ENCODE data around the gene GAL3ST1. TPM values are rescaled to one million over a fixed set of nuclear protein-coding genes. Genes with fewer than 3 reads are reported as not detected.

GAL3ST1 gene
- total RNA-seq, 1 experiment from 2014 or later: 2.1 TPM

DNA sequence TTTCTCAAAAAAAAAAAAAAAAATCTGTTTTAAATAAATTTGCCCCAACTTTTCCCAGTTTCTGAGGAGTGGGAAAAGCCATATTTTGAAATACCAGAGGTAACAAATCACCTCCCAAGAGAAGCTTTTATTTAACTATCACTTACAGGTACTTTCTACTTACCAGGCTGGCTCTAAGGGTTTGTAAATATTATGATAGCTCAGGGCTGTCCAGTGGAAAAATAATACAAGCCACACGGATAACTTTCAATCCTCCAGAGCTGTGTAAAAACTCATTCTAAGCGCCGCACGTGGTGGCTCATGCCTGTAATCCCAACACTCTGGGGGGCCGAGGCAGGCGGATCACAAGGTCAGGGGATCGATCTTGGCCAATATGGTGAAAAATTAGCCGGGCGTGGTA, 63.4 kb downstream of the GAL3ST1 start (continued):
- TF ChIP-seq CTCF (IDR thresholded peaks at IDR 0.05 in 2 of 3, conservative IDR thresholded peaks at IDR 0.05 in 1 of 3; ENCODE audit: borderline replicate concordance in 1 of 3, insufficient read depth in 1 of 3, low read depth in 2 of 3, low read length in 2 of 3) (no peak), CBX3 (IDR thresholded peaks at IDR 0.05; ENCODE audit: low read depth) (no peak), JUND (IDR thresholded peaks at IDR 0.05) (no peak), ZFX (IDR thresholded peaks at IDR 0.05) (no peak), EZH2phosphoT487 (IDR thresholded peaks at IDR 0.05; ENCODE audit: borderline replicate concordance) (no peak), FOSL1 (IDR thresholded peaks at IDR 0.05; ENCODE audit: low read depth) (no peak), SRF (IDR thresholded peaks at IDR 0.05; ENCODE audit: low read depth) (no peak), SIN3A (IDR thresholded peaks at IDR 0.05; ENCODE audit: low read depth) (no peak), EGR1 (IDR thresholded peaks at IDR 0.05; ENCODE audit: low read depth) (no peak), ELF1 (IDR thresholded peaks at IDR 0.05; ENCODE audit: borderline replicate concordance, low read depth) (no peak), SP1 (IDR thresholded peaks at IDR 0.05; ENCODE audit: low read depth) (no peak)

DNA sequence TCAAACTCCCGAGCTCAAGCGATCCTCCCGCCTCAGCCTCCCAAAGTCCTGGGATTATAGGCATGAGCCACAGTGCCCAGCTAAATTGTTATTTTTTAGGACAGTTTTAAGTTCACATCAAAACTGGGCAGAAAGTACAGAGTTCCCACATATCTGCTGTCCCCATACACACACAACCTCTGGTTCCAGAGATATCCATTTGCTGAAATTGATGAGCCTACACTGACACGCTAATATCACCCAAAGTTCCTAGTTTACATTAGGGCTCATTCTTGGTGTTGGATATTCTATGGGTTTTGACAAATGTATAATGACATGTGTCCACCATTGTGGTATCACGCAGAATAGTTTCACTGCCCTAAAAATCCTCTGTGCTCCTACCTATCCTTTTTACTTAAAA, 66.2 kb downstream of the GAL3ST1 start:
- no peak overlapping the region for H2AFZ ChIP-seq (ENCODE audit: low read depth, low read length, poor library complexity, severe bottlenecking)
- ATAC-seq (no peak), DNase-seq (ENCODE audit: low read depth, low spot score) (no peak)
- BruUV-seq (replicated peaks): no TSS peak
- H3K9me3 ChIP-seq (ENCODE audit: control insufficient read depth in 1 of 2, insufficient read depth in 1 of 2, low read depth in 1 of 2, low read length in 2 of 2): peaks cover 3 to 4% of the 10 kb centered on the region in 2 experiments; a peak in 2 of 4 replicates
- H3K4me1 ChIP-seq (ENCODE audit: control insufficient read depth in 1 of 2, insufficient read depth in 2 of 2, low read length in 2 of 2): peaks cover 6 to 23% of the 10 kb centered on the region in 2 experiments
- H3K9ac ChIP-seq (ENCODE audit: low read length): no peak overlapping the region
- TF ChIP-seq ZNF274 (IDR thresholded peaks at IDR 0.05; ENCODE audit: low read depth, low read length) (no peak), EZH2phosphoT487 (IDR thresholded peaks at IDR 0.05; ENCODE audit: borderline replicate concordance) (no peak), EGR1 (IDR thresholded peaks at IDR 0.05; ENCODE audit: low read depth) (no peak), POLR2A (IDR thresholded peaks at IDR 0.05; ENCODE audit: borderline replicate concordance, extremely low read depth, insufficient read depth, insufficient read length) (no peak), CEBPB (IDR thresholded peaks at IDR 0.05; ENCODE audit: low read depth) (no peak), EZH2 (IDR thresholded peaks at IDR 0.05) (no peak), RAD21 (IDR thresholded peaks at IDR 0.05; ENCODE audit: low read depth) (no peak), SRF (IDR thresholded peaks at IDR 0.05; ENCODE audit: low read depth) (no peak), CTCF (IDR thresholded peaks at IDR 0.05 in 2 of 3, conservative IDR thresholded peaks at IDR 0.05 in 1 of 3; ENCODE audit: borderline replicate concordance in 1 of 3, insufficient read depth in 1 of 3, low read depth in 2 of 3, low read length in 2 of 3) (no peak), ELF1 (IDR thresholded peaks at IDR 0.05; ENCODE audit: borderline replicate concordance, low read depth) (no peak), SP1 (IDR thresholded peaks at IDR 0.05; ENCODE audit: low read depth) (no peak)
- TF ChIP-seq, protein P1, sequence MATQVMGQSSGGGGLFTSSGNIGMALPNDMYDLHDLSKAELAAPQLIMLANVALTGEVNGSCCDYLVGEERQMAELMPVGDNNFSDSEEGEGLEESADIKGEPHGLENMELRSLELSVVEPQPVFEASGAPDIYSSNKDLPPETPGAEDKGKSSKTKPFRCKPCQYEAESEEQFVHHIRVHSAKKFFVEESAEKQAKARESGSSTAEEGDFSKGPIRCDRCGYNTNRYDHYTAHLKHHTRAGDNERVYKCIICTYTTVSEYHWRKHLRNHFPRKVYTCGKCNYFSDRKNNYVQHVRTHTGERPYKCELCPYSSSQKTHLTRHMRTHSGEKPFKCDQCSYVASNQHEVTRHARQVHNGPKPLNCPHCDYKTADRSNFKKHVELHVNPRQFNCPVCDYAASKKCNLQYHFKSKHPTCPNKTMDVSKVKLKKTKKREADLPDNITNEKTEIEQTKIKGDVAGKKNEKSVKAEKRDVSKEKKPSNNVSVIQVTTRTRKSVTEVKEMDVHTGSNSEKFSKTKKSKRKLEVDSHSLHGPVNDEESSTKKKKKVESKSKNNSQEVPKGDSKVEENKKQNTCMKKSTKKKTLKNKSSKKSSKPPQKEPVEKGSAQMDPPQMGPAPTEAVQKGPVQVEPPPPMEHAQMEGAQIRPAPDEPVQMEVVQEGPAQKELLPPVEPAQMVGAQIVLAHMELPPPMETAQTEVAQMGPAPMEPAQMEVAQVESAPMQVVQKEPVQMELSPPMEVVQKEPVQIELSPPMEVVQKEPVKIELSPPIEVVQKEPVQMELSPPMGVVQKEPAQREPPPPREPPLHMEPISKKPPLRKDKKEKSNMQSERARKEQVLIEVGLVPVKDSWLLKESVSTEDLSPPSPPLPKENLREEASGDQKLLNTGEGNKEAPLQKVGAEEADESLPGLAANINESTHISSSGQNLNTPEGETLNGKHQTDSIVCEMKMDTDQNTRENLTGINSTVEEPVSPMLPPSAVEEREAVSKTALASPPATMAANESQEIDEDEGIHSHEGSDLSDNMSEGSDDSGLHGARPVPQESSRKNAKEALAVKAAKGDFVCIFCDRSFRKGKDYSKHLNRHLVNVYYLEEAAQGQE (IDR thresholded peaks at IDR 0.05; ENCODE audit: low read depth): no peak
- no peaks in the 10 kb centered on the region for H3K36me3 ChIP-seq (ENCODE audit: control insufficient read depth in 1 of 2, insufficient read depth in 2 of 2, low read length in 2 of 2)
- ChIA-PET POLR2A (no interaction called here), CTCF (interaction anchor here (1.2 kb wide), 1 partner anchor 48 kb away, joined by 3 read pairs; no protein-coding TSS in a partner anchor), RAD21 (ENCODE audit: low non-redundant PET in 1 of 2, low total read pairs in 2 of 2, uncharacterized antibody in 2 of 2, unreplicated experiment in 2 of 2) (no interaction called here)
- no peak overlapping the region for H3K4me3 ChIP-seq (replicated peaks in 1 of 2; ENCODE audit: low read depth in 1 of 2, low read length in 2 of 2)
- no peaks in the 10 kb centered on the region for H4K20me1 ChIP-seq (ENCODE audit: insufficient read depth)
- no peaks in the 10 kb centered on the region for H3K9me2 ChIP-seq (ENCODE audit: insufficient read depth)
- no peaks in the 10 kb centered on the region for H3K79me2 ChIP-seq (ENCODE audit: insufficient read depth, low read length)
- no peak overlapping the region for H3K4me2 ChIP-seq (ENCODE audit: low read length)
- intact Hi-C loops (cut with micrococcal nuclease): no loop called here
- H3K27me3 ChIP-seq (ENCODE audit: insufficient read depth, low read length): no peaks in the 10 kb centered on the region
- no peak overlapping the region for H3K27ac ChIP-seq (ENCODE audit: low read depth, low read length)
